Prostate gland (tissue), 2 donors: Measurements from ENCODE around the gene KRT14. TPM values are rescaled to one million over a fixed set of nuclear protein-coding genes. Genes with fewer than 3 reads are reported as not detected.

Experiments used
- DNase-seq: peaks from one replicate; pipeline ENCODE4 v3.0.0-alpha.2; 2019; ENCODE audit warnings: low spot score
- H3K27ac ChIP-seq, 2 donors: fragments of 200-600 bp; sonication (generic); 2 replicates each; pipeline ENCODE4 v1.5.1; 2017 to 2019
- H3K27me3 ChIP-seq: fragments of 200-600 bp; sonication (generic); replicated peaks from 2 replicates; pipeline ENCODE4 v1.5.1; 2019; ENCODE audit not compliant: insufficient read depth
- H3K36me3 ChIP-seq, 2 donors: fragments of 200-600 bp; sonication (generic); 1 replicate in 1 of 2; 2 replicates in 1 of 2; pipeline versions ENCODE4 v1.5.1 to v1.8.1; 2017 to 2019
- H3K4me1 ChIP-seq: fragments of 200-600 bp; sonication (generic); replicated peaks from 2 replicates; pipeline ENCODE4 v1.5.1; 2019
- H3K4me3 ChIP-seq, 2 donors: fragments of 200-600 bp; sonication (generic); 2 replicates each; pipeline ENCODE4 v1.5.1; 2017 to 2019
- H3K9me3 ChIP-seq: fragments of 200-600 bp; sonication (generic); 2 replicates; pipeline ENCODE4 v1.5.1; 2017
- CTCF ChIP-seq, 4 experiments: fragments of 200-600 bp in 2 of 4; fragments of 450-650 bp in 2 of 4; sonication (generic) in 2 of 4; IDR thresholded peaks; 1 replicate in 3 of 4; 2 replicates in 1 of 4; pipeline ENCODE4 v1.5.1; 2016 to 2019; ENCODE audit warnings: antibody characterized with exemption in 4 of 4, mild to moderate bottlenecking in 2 of 4, moderate library complexity in 2 of 4
- POLR2A ChIP-seq: fragments of 450-650 bp; IDR thresholded peaks from one replicate; pipeline ENCODE4 v1.6.1; 2016; ENCODE audit warnings: antibody characterized with exemption, mild to moderate bottlenecking
- POLR2AphosphoS5 ChIP-seq: sonication (generic); formaldehyde crosslinking; IDR thresholded peaks from one replicate; pipeline ENCODE4 v1.6.1; 2017; ENCODE audit warnings: antibody characterized with exemption
- WGBS: methylation state at CpG from one replicate; pipeline ENCODE4 v1.1.5; 2018; 5-methylcytosine and 5-hydroxymethylcytosine counted together
- intact Hi-C: fragments of 100-400 bp; cut with DNase I; formaldehyde crosslinking; loops from one replicate; pipeline ENCODE4 v1.14.2; 2022
- total RNA-seq, 2 donors: library from RNA; depleted of rRNA; stranded (reverse); fragments of >200 nt; gene quantifications; one replicate each; pipeline ENCODE4 v1.1.0, GENCODE V29; 2016

The KRT14 gene
- total RNA-seq, 2 donors from 2014 or later = 28.1 to 298 TPM

GRCh38 chr17:41600318-41600717 lies 13.6 kb upstream of the KRT14 start:
- peak overlapping the region; percentile 25 to 41 for H3K27ac ChIP-seq
- no peaks in the 10 kb centered on the region for H3K9me3 ChIP-seq
- H3K27me3 ChIP-seq = no peaks in the 10 kb centered on the region
- TF ChIP-seq POLR2AphosphoS5 (peak; percentile 73), POLR2A (no peak), CTCF (IDR thresholded peaks at IDR 0.05) (no peak)
- no peak for DNase-seq
- no peaks in the 10 kb centered on the region for H3K36me3 ChIP-seq
- WGBS = 34% methylated on average over 4 of the region's 4 CpGs
- H3K4me3 ChIP-seq = no peak overlapping the region
- intact Hi-C loops = no loop called here
- peaks cover 9% of the 10 kb centered on the region for H3K4me1 ChIP-seq

- WGBS = 64% methylated on average over 1 of the region's 1 CpG
- intact Hi-C loops = no loop called here
- Histone ChIP-seq H3K36me3 (no peaks in the 10 kb centered on the region), H3K27me3 (no peaks in the 10 kb centered on the region), H3K4me1 (peaks cover 9% of the 10 kb centered on the region), H3K4me3 (no peak overlapping the region), H3K27ac (peak overlapping the region; percentile 25 to 41), H3K9me3 (no peaks in the 10 kb centered on the region)
- no peak for DNase-seq
- TF ChIP-seq POLR2A = no peak
- TF ChIP-seq POLR2AphosphoS5 = no peak
- no peak for TF ChIP-seq CTCF (IDR thresholded peaks at IDR 0.05)
Observed at GRCh38 chr17:41599680-41600079, 13.0 kb upstream of the KRT14 start.

- no peaks in the 10 kb centered on the region for H3K9me3 ChIP-seq
- WGBS = 93% methylated on average over 8 of the region's 8 CpGs
- peaks cover 9% of the 10 kb centered on the region for H3K4me1 ChIP-seq
- no peak overlapping the region for H3K27ac ChIP-seq
- H3K4me3 ChIP-seq = no peak overlapping the region
- no peaks in the 10 kb centered on the region for H3K27me3 ChIP-seq
- no peak for DNase-seq
- no peaks in the 10 kb centered on the region for H3K36me3 ChIP-seq
- TF ChIP-seq POLR2A (no peak), CTCF (IDR thresholded peaks at IDR 0.05) (no peak), POLR2AphosphoS5 (no peak)
- intact Hi-C loops = no loop called here
Observed at GRCh38 chr17:41595585-41595984, 8.9 kb upstream of the KRT14 start.

- 75% methylated on average over 3 of the region's 3 CpGs for WGBS
- Histone ChIP-seq H3K27me3 (no peaks in the 10 kb centered on the region), H3K4me3 (no peak overlapping the region), H3K36me3 (no peaks in the 10 kb centered on the region), H3K4me1 (peaks cover under 1% of the 10 kb centered on the region), H3K27ac (no peak overlapping the region), H3K9me3 (no peaks in the 10 kb centered on the region)
- intact Hi-C loops = no loop called here
- no peak for TF ChIP-seq POLR2AphosphoS5
- no peak for TF ChIP-seq CTCF (IDR thresholded peaks at IDR 0.05)
- TF ChIP-seq POLR2A = no peak
- DNase-seq = no peak
Observed at GRCh38 chr17:41594363-41594915, 7.7 kb upstream of the KRT14 start.

- Histone ChIP-seq H3K27me3 (no peaks in the 10 kb centered on the region), H3K4me3 (no peak overlapping the region), H3K4me1 (no peaks in the 10 kb centered on the region), H3K27ac (no peak overlapping the region), H3K36me3 (no peaks in the 10 kb centered on the region), H3K9me3 (no peaks in the 10 kb centered on the region)
- 50% methylated on average over 8 of the region's 8 CpGs for WGBS
- no peak for TF ChIP-seq POLR2A
- no peak for TF ChIP-seq POLR2AphosphoS5
- TF ChIP-seq CTCF (IDR thresholded peaks at IDR 0.05) = no peak
- no peak for DNase-seq
- intact Hi-C loops = no loop called here
Observed at GRCh38 chr17:41593306-41593981, 6.7 kb upstream of the KRT14 start.
